ENCODE results near the gene CDC42SE2.

CDC42SE2 gene

GRCh38 chr5:131436081-131436480 is 172.2 kb downstream of the CDC42SE2 start:
- Histone ChIP-seq H3K27ac (ENCODE audit: low read depth, low read length) (no peak overlapping the region), H3K9me2 (replicated peaks; ENCODE audit: insufficient read depth, low read length) (no peaks in the 10 kb centered on the region), H3K9ac (ENCODE audit: low read length) (no peak overlapping the region), H3K4me3 (ENCODE audit: insufficient read depth, low read length, poor library complexity, severe bottlenecking) (no peak overlapping the region), H3K79me2 (ENCODE audit: insufficient read depth, low read length) (no peaks in the 10 kb centered on the region), H3K27me3 (ENCODE audit: low read length) (no peaks in the 10 kb centered on the region), H3K9me3 (ENCODE audit: insufficient read depth, low read length) (no peaks in the 10 kb centered on the region), H3K36me3 (ENCODE audit: low read length) (peaks cover 47% of the 10 kb centered on the region), H2AFZ (ENCODE audit: low read depth, low read length, severe bottlenecking) (no peak overlapping the region), H3F3A (ENCODE audit: insufficient read depth) (no peaks in the 10 kb centered on the region), H4K20me1 (ENCODE audit: low read depth, low read length) (0 out of 2 replicates have a peak, but pooled peaks cover 3% of the 10 kb centered on the region), H3K4me2 (ENCODE audit: low read depth, low read length, poor library complexity, severe bottlenecking) (no peak overlapping the region)
- TF ChIP-seq CTCF (IDR thresholded peaks at IDR 0.05; ENCODE audit: insufficient read depth, low read length, poor library complexity, severe bottlenecking) = no peak
- TF ChIP-seq EZH2phosphoT487 (conservative IDR thresholded peaks at IDR 0.05; ENCODE audit: low read length) = no peak

GRCh38 chr5:131441184-131441583 is 177.3 kb downstream of the CDC42SE2 start:
- Histone ChIP-seq H3K9ac (ENCODE audit: low read length) (no peak overlapping the region), H3K79me2 (ENCODE audit: insufficient read depth, low read length) (no peaks in the 10 kb centered on the region), H3F3A (ENCODE audit: insufficient read depth) (no peaks in the 10 kb centered on the region), H3K27me3 (ENCODE audit: low read length) (no peaks in the 10 kb centered on the region), H3K4me3 (ENCODE audit: insufficient read depth, low read length, poor library complexity, severe bottlenecking) (no peak overlapping the region), H3K36me3 (ENCODE audit: low read length) (peaks cover 73% of the 10 kb centered on the region), H2AFZ (ENCODE audit: low read depth, low read length, severe bottlenecking) (no peak overlapping the region), H3K4me2 (ENCODE audit: low read depth, low read length, poor library complexity, severe bottlenecking) (no peak overlapping the region), H3K9me2 (replicated peaks; ENCODE audit: insufficient read depth, low read length) (no peaks in the 10 kb centered on the region), H3K9me3 (ENCODE audit: insufficient read depth, low read length) (no peaks in the 10 kb centered on the region), H3K27ac (ENCODE audit: low read depth, low read length) (no peak overlapping the region), H4K20me1 (ENCODE audit: low read depth, low read length) (0 out of 2 replicates have a peak, but pooled peaks cover 3% of the 10 kb centered on the region)
- TF ChIP-seq CTCF (IDR thresholded peaks at IDR 0.05; ENCODE audit: insufficient read depth, low read length, poor library complexity, severe bottlenecking) (no peak), EZH2phosphoT487 (conservative IDR thresholded peaks at IDR 0.05; ENCODE audit: low read length) (no peak)
